Nephron progenitor cell (in vitro differentiated cells): ENCODE measurements around the gene SOX2.

Experiments
- DNase-seq: peaks from one replicate; pipeline ENCODE4 v3.0.0; 2021
- H3K27ac Mint-ChIP-seq: 2 replicates; pipeline ENCODE4 v1.8.0; 2021; ENCODE audit warnings: mild to moderate bottlenecking, moderate library complexity, mixed read lengths
- H3K27me3 Mint-ChIP-seq: 2 replicates; pipeline ENCODE4 v1.8.0; 2021; ENCODE audit warnings: mild to moderate bottlenecking, low read depth, mixed read lengths; ENCODE audit not compliant: poor library complexity
- H3K36me3 Mint-ChIP-seq: 2 replicates; pipeline ENCODE4 v1.8.0; 2021; ENCODE audit warnings: low read depth, mixed read lengths
- H3K4me1 Mint-ChIP-seq: 2 replicates; pipeline ENCODE4 v1.8.0; 2021; ENCODE audit warnings: mixed read lengths
- H3K4me3 Mint-ChIP-seq: 2 replicates; pipeline ENCODE4 v1.8.0; 2021; ENCODE audit warnings: mild to moderate bottlenecking, moderate library complexity, mixed read lengths
- H3K9me3 Mint-ChIP-seq: 2 replicates; pipeline ENCODE4 v1.8.0; 2021; ENCODE audit warnings: mild to moderate bottlenecking, moderate library complexity, mixed read lengths
- CTCF ChIP-seq: fragments of 200-600 bp; sonication (generic); IDR thresholded peaks from 2 replicates; pipeline ENCODE4 v1.5.0; 2021; ENCODE audit warnings: antibody characterized with exemption

Gene SOX2

DNA sequence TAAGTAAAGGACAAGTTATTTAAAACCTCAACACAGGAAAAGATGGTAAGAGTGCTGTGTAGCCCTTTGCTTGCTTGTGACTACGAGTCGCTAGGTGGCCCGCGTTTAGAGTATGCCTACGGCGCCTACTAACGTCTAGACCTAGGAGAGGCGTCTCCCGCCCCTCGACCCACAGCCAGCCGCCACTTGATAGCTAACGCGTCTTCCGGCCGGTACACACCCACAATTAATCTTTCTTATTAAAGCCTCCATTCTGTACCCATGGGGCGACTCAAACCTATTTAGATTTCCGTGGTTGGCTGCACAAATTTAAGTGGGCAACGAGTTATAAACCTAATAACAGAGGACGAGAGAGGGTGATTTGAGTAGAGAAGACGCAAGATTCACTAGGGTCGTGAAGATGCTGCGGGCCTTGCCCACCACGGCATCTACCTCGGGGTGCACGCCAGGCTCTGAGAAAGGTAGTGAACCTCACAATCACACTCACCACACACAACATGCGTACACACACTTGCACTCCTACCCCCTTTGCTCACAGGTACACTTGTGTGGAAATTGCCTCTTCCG is 12.0 kb downstream of the SOX2 start:
- TF ChIP-seq CTCF = no peak
- peaks cover 72% of the 10 kb centered on the region for H3K4me1 Mint-ChIP-seq
- no peak for DNase-seq
- H3K27ac Mint-ChIP-seq = no peak overlapping the region
- peaks cover 96% of the 10 kb centered on the region for H3K27me3 Mint-ChIP-seq
- peaks cover 17% of the 10 kb centered on the region for H3K9me3 Mint-ChIP-seq
- H3K4me3 Mint-ChIP-seq = peak overlapping the region; percentile 67
- H3K36me3 Mint-ChIP-seq = peaks cover 4% of the 10 kb centered on the region

DNA sequence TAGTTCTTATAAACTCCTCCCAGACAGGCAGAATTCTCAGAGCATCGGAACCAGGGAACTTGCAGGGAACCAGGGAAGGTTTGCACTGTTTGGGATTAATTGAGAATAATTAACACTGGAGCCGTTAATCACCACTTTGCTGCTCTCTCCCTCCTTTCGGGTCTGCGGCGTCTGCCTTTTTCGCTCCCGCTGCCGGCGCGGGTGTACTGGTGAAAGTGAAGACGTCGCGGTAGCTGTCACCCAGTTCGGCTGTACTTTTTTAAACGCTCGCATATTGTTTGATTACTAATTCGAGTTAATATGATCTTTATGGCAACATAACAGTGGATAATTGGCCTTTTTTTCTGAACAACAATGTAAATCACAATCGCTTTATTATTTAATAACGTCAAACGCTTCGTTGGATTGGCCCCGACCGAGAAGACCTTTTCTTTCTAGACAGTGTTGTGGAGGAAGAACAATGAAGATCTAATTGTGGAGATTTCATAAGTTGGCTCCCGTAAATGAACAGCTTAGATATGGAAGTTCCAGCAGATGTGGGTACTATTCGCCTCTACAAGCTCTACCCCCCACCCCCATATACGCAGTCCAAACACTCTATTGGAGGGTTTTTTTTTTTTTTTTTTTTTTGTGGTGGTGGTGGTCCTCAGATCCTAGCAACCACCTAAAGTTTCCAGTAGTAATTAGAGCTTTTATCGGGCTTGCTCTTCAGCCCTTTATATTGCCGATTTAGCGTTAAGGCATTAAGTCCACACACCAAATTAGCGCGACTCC is 12.7 kb downstream of the SOX2 start:
- Mint-ChIP-seq H3K27me3 (peaks cover 96% of the 10 kb centered on the region), H3K4me3 (peak overlapping the region; percentile 67), H3K36me3 (peaks cover 4% of the 10 kb centered on the region), H3K4me1 (peaks cover 78% of the 10 kb centered on the region), H3K27ac (no peak overlapping the region), H3K9me3 (peaks cover 17% of the 10 kb centered on the region)
- no peak for TF ChIP-seq CTCF
- DNase-seq = no peak

DNA sequence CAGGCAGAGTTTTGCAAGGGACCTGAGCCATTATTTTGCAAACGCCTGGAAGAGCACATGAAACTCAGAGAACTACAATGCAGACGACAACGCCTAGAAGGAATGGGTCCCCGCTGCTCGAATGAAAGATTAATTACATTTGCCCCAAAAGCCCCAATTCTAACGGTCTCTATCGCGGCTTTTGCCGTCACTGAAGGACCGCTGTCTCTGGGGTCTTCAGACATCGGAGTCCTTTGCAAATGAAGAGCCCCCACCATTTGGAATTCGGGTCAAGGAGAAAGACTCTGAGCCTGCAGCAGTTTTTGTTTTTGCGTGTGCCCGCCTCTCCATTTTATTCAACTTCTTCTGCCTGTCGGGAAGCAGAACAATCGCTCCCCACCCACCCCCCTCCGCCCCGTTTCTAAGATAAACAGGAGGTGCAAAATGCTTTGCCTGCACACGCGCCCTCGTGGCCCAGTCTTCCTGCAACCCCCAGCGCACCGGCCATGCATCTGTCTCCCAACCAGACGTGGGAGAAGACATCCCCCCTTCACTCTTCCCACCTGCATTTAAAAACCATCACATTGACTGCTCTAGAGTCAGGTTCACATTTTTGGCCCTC is 13.5 kb downstream of the SOX2 start:
- no peak for DNase-seq
- H3K4me3 Mint-ChIP-seq = peak overlapping the region; percentile 76
- H3K27me3 Mint-ChIP-seq = peaks cover 97% of the 10 kb centered on the region
- peaks cover 17% of the 10 kb centered on the region for H3K9me3 Mint-ChIP-seq
- no peak for TF ChIP-seq CTCF
- no peak overlapping the region for H3K27ac Mint-ChIP-seq
- peaks cover 4% of the 10 kb centered on the region for H3K36me3 Mint-ChIP-seq
- H3K4me1 Mint-ChIP-seq = peaks cover 87% of the 10 kb centered on the region

DNA sequence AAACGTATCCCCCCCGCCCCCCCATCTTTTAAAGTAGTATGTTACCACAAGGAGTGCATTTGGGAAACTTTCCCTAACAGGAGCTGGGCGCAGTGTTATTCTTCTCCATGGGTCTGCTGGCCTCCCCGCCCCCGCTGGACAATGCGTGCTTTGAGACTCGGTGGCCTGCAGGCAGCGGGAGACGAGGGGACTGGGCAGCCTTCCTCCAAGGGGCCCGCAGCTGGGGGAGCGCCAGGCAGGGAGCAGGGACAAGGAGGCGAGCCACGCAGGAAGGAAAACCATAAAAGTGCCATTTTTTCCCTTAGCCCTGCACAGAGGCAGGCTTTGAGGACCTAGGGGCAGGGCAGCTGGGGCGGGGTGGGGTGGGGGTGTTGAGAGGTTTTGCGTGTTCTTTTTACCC is 14.1 kb downstream of the SOX2 start:
- Mint-ChIP-seq H3K4me3 (peak overlapping the region; percentile 76), H3K9me3 (peaks cover 17% of the 10 kb centered on the region), H3K4me1 (peaks cover 93% of the 10 kb centered on the region), H3K27ac (no peak overlapping the region), H3K27me3 (peaks cover 92% of the 10 kb centered on the region), H3K36me3 (peaks cover 4% of the 10 kb centered on the region)
- peak; percentile 56 for DNase-seq
- TF ChIP-seq CTCF = no peak

- Mint-ChIP-seq H3K4me1 (peaks cover 91% of the 10 kb centered on the region), H3K9me3 (peaks cover 17% of the 10 kb centered on the region), H3K36me3 (peaks cover 4% of the 10 kb centered on the region), H3K27ac (no peak overlapping the region), H3K4me3 (peak overlapping the region; percentile 77), H3K27me3 (peaks cover 89% of the 10 kb centered on the region)
- TF ChIP-seq CTCF = peak; percentile 29
- peak; percentile 72 for DNase-seq
Observed at GRCh38 chr3:181726351-181727330, 14.9 kb downstream of the SOX2 start.
